Aorta (tissue), 5 donors: ENCODE results near the gene PPEF2. TPM values are rescaled to one million over a fixed set of nuclear protein-coding genes. Genes with fewer than 3 reads are reported as not detected.

Source experiments
- ATAC-seq: fragments of 200-7000 bp; cut with Tn5 transposase; one replicate; pipeline ENCODE4 v1.9.1; 2022; ENCODE audit warnings: moderate library complexity; ENCODE audit not compliant: low FRiP score
- DNase-seq, 2 donors: peaks; one replicate each; pipeline ENCODE4 v3.0.0-alpha.2; 2020
- H3K27ac ChIP-seq, 2 donors: one replicate each; pipeline ENCODE4 v1.5.1; 2013; ENCODE audit warnings: low read length in 2 of 2, mild to moderate bottlenecking in 2 of 2, moderate library complexity in 2 of 2, control low read depth in 1 of 2, inconsistent platforms in 1 of 2, low read depth in 1 of 2
- H3K27me3 ChIP-seq, 2 donors: one replicate each; pipeline ENCODE4 v1.6.1; 2013; ENCODE audit warnings: control low read depth in 1 of 2, low read length in 1 of 2, mild to moderate bottlenecking in 1 of 2, moderate library complexity in 1 of 2; ENCODE audit not compliant: insufficient read depth in 2 of 2, control insufficient read depth in 1 of 2
- H3K36me3 ChIP-seq, 2 donors: one replicate each; pipeline ENCODE4 v1.6.1; 2013; ENCODE audit warnings: control low read depth in 1 of 2, low read length in 1 of 2, mild to moderate bottlenecking in 1 of 2; ENCODE audit not compliant: insufficient read depth in 2 of 2, control insufficient read depth in 1 of 2
- H3K4me1 ChIP-seq, 2 donors: one replicate each; pipeline ENCODE4 v1.6.1; 2013; ENCODE audit warnings: low read length in 2 of 2, control low read depth in 1 of 2, mild to moderate bottlenecking in 1 of 2, moderate library complexity in 1 of 2; ENCODE audit not compliant: insufficient read depth in 2 of 2, control insufficient read depth in 1 of 2
- H3K4me3 ChIP-seq, 2 donors: one replicate each; pipeline ENCODE4 v1.5.1; 2013; ENCODE audit warnings: low read length in 2 of 2, control low read depth in 1 of 2, mild to moderate bottlenecking in 1 of 2
- H3K9me3 ChIP-seq: one replicate; pipeline ENCODE4 v1.6.1; 2013; ENCODE audit warnings: mild to moderate bottlenecking, low read length; ENCODE audit not compliant: control insufficient read depth
- WGBS, 2 donors: extraction: QIAGEN DNeasy Blood & Tissue Kit; methylation state at CpG; one replicate each; pipeline ENCODE4 v1.1.7; 2013; 5-methylcytosine and 5-hydroxymethylcytosine counted together
- intact Hi-C, 2 donors: fragments of 100-400 bp; cut with DNase I; formaldehyde crosslinking; loops; one replicate each; pipeline versions ENCODE4 v1.14.2 to v1.15.0; 2022
- polyA plus RNA-seq, 2 donors: library from polyadenylated mRNA; stranded (reverse); fragments of 200-250 nt; gene quantifications; one replicate each; pipeline ENCODE4 v1.2.3, GENCODE V29; 2013
- total RNA-seq, 2 donors: library from RNA; stranded (reverse); fragmentation: NEBNext Ultra II Directional; extraction: Animal tissue kit (Norgen Biotek cat#: 25700); gene quantifications; one replicate each; pipeline ENCODE4 v1.2.1, GENCODE V29; 2021
- donor health status: healthy with polysubstance abuse.
- donor health status: Bipolar disorder and iron deficiency.
- donor health status: DM: no; HTN: no; CAD: no.
- donor health status: DM: no; HTN: no; CAD: no.
- donor health status: DM: yes; HTN: yes; CAD: no.

The PPEF2 gene
- total and polyA plus RNA-seq, 4 donors: 0.15 to 0.36 (median 0.32) TPM; not detected in 1

DNA sequence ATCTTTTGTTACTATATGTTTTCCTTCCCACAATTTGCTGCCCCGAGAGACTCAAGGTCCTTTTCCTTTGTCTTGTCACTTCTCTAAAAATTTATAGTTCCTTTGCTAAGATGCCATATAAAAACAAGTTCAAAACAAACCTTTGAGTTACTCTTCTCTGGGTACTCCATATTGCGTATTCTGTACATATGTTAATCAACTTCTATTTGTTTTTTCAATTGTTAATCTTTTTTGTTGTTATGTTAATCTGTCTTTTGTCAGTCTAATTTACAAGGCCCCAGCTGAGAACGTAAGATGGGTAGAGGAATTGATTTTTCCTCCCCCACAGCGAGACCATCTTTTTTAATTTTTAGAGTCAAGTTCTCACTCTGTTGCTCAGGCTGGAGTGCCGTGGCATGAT lies 7.2 kb upstream of the PPEF2 start:
- Histone ChIP-seq H3K9me3 (no peaks in the 10 kb centered on the region), H3K36me3 (no peaks in the 10 kb centered on the region), H3K27me3 (no peaks in the 10 kb centered on the region), H3K27ac (no peak overlapping the region), H3K4me3 (no peak overlapping the region), H3K4me1 (no peaks in the 10 kb centered on the region)
- DNase-seq (no peak), ATAC-seq (no peak)
- 89 to 90% methylated on average over 5 of the region's 5 CpGs for WGBS, 2 donors
- intact Hi-C loops: no loop called here

DNA sequence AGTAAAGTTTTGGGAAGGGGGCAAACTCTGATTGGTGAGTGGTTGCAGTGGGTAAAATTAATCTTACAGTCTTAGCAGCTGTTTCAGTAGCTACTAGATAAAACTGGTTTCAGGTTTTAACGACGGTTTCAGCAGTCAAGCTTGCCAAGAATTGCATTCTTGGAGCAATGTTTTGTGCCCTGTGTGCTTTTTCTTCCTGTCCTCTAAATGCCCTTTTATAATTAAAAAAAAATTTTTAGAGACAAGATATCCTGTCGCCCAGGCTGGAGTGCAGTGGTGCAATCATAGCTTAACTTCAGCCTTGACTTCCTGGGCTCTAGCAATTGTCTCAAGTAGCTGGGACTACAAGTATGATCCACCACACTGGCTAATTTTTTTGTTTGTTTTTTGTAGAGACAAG lies 6.3 kb upstream of the PPEF2 start:
- no peaks in the 10 kb centered on the region for H3K36me3 ChIP-seq
- DNase-seq: no peak
- no peaks in the 10 kb centered on the region for H3K4me1 ChIP-seq
- no peak overlapping the region for H3K4me3 ChIP-seq
- WGBS, 2 donors: 3 to 5% methylated on average over 3 of the region's 3 CpGs
- no peaks in the 10 kb centered on the region for H3K27me3 ChIP-seq
- no peak for ATAC-seq
- intact Hi-C loops: no loop called here
- H3K9me3 ChIP-seq: no peaks in the 10 kb centered on the region
- H3K27ac ChIP-seq: no peak overlapping the region

DNA sequence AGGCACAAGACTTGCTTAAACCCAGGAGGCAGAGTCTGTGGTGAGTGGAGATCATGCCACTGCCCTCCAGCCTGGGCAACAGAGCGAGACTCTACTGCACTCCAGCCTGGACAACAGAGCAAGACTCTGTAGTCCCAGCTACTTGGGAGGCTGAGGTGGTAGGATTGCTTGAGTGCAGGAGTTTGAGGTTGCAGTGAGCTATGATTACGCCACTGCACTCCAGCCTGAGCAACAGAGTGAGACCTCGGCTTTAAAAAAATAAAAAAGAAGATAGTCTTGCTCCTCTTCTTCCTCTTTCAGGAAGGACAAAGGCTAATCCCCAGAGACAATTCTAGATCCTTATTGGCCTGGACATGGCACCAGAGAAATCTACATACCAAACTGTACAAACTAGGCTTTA lies 5.7 kb upstream of the PPEF2 start:
- Histone ChIP-seq H3K4me3 (no peak overlapping the region), H3K4me1 (no peaks in the 10 kb centered on the region), H3K9me3 (no peaks in the 10 kb centered on the region), H3K36me3 (no peaks in the 10 kb centered on the region), H3K27ac (no peak overlapping the region), H3K27me3 (no peaks in the 10 kb centered on the region)
- intact Hi-C loops: no loop called here
- ATAC-seq (no peak), DNase-seq (no peak)
- WGBS, 2 donors: 81 to 85% methylated on average over 3 of the region's 3 CpGs

DNA sequence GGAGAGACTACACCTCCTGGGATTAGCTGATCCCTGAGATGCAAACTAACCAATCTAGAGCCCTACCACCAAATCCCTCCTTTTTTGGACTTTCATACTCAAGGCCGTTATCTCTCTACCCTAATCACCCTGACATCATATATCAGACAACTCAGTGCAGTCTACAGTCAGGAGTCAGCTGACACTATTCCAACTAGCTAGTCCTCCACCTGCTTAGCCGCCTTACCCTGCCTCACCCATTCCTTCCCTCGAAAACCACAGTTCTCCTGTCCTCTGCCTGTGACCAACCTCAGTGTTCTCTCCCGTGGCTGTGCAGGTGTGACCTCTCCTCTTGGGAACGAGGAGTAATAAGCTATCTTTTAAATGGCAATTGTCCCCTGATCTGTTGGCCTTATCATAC lies 1.8 kb upstream of the PPEF2 start:
- 88 to 89% methylated on average over 5 of the region's 5 CpGs for WGBS, 2 donors
- ATAC-seq: no peak
- H3K4me3 ChIP-seq: no peak overlapping the region
- H3K4me1 ChIP-seq: peaks cover 0 to 2% of the 10 kb centered on the region in 2 donors
- no peaks in the 10 kb centered on the region for H3K36me3 ChIP-seq
- H3K27me3 ChIP-seq: no peaks in the 10 kb centered on the region
- intact Hi-C loops: no loop called here
- no peak for DNase-seq
- H3K9me3 ChIP-seq: no peaks in the 10 kb centered on the region
- H3K27ac ChIP-seq: no peak overlapping the region

DNA sequence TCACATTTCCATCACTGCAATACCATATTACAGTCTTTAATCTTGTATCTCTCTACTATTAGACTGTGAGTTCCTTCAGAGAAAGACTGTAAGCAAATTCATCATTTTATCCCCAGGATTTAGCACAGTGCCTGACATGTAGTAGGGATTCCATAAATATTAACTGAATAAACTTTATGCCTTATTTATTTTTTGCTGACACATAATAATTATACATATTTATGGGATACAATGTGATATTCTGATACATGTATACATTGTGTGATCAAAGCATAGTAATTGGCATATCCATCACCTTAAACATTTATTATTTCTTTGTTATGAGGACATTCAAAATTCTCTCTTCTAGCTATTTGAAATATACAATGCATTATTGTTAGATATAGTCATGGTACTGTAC lies 3.7 kb downstream of the PPEF2 start:
- DNase-seq: no peak
- Histone ChIP-seq H3K27ac (no peak overlapping the region), H3K27me3 (no peaks in the 10 kb centered on the region), H3K4me1 (peaks cover 0 to 2% of the 10 kb centered on the region in 2 donors), H3K36me3 (no peaks in the 10 kb centered on the region), H3K9me3 (no peaks in the 10 kb centered on the region), H3K4me3 (no peak overlapping the region)
- intact Hi-C loops: loop anchor here in 1 of 2 donors (10.0 kb wide), 1 partner anchor 46 kb away; the partner anchor contains the start of gene NAAA
- no peak for ATAC-seq

DNA sequence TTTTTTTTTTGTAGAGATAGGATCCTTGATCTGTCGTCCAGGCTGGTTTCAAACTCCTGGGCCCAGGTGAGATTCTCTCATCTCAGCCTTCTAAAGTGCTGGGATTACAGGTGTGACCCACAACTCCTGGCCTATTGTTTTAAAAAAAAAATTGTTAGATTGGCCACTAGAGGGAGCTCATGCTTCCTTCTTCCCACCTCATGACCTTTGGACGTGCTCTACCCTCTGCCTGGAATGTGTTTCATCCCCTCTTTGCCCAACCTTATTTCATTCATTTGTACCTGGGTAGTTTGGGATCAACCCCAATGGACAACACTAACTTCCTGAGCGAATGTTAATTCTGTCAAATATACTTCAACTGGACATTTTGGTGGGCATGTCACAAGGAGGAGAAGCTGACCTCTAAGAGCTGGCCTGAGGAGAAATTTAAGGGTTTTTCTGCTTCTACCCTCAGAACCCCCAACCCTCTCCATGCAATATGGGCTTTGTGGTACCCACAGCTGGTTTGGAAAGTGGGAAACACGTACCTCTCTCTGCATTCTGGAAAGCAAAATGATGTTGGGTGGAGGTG lies 6.4 kb downstream of the PPEF2 start:
- WGBS, 2 donors: 48 to 53% methylated on average over 4 of the region's 4 CpGs
- intact Hi-C loops: loop anchor here in 1 of 2 donors (10.0 kb wide), 1 partner anchor 49 kb away; the partner anchor contains the start of gene NAAA
- H3K4me1 ChIP-seq: no peaks in the 10 kb centered on the region
- H3K36me3 ChIP-seq: no peaks in the 10 kb centered on the region
- no peak for ATAC-seq
- DNase-seq: no peak
- no peak overlapping the region for H3K4me3 ChIP-seq
- H3K9me3 ChIP-seq: no peaks in the 10 kb centered on the region
- no peak overlapping the region for H3K27ac ChIP-seq
- no peaks in the 10 kb centered on the region for H3K27me3 ChIP-seq

DNA sequence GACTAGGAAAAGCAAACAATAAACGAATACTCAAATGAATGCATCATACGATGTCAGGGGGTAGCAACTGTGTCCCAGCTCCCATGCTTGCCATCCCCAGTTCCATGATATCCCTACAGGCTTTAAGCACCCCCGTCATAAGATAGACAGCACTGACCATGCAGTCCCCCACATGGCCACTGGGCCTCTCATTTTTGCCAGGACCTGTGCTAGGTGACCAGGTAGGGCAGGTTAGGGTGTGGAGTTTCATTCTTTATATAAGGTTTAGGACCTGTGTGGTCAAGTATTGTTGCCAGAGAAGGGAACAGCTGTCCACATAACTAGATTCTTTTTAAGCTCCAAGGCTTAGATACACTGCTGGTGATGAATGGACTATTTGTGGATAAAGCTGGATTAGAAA lies 9.7 kb downstream of the PPEF2 start:
- Histone ChIP-seq H3K9me3 (no peaks in the 10 kb centered on the region), H3K27ac (no peak overlapping the region), H3K4me3 (no peak overlapping the region), H3K4me1 (no peaks in the 10 kb centered on the region), H3K36me3 (no peaks in the 10 kb centered on the region), H3K27me3 (no peaks in the 10 kb centered on the region)
- 78% methylated on average over 3 of the region's 3 CpGs for WGBS, 2 donors
- intact Hi-C loops: loop anchor here in 1 of 2 donors (10.0 kb wide), 1 partner anchor 52 kb away; the partner anchor contains the start of gene NAAA
- DNase-seq (no peak), ATAC-seq (no peak)

DNA sequence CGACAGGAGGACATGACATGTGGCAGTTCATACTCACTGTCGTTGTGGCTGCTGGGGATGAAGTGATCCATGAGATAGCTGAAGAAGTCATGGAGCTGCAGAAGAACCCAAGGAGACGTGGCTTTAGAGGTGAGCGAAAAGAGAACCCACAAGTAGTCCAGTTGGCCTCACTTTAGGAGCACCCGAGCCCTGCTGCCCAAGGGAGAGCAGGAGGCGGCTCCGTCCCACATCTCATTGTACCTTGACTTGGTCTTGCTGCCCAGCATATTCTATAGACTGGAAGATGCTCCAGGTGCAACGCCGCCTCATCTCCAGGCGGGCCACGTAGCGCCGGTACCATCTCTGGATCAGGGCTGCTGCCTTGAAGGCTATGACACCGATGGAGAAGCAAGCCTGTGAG lies 10.6 kb downstream of the PPEF2 start:
- no peaks in the 10 kb centered on the region for H3K27me3 ChIP-seq
- no peaks in the 10 kb centered on the region for H3K4me1 ChIP-seq
- no peaks in the 10 kb centered on the region for H3K9me3 ChIP-seq
- no peak for ATAC-seq
- 91 to 95% methylated on average over 14 of the region's 14 CpGs for WGBS, 2 donors
- no peak overlapping the region for H3K4me3 ChIP-seq
- DNase-seq: no peak
- intact Hi-C loops: loop anchor here in 1 of 2 donors (10.0 kb wide), 1 partner anchor 53 kb away; the partner anchor contains the start of gene NAAA
- H3K27ac ChIP-seq: no peak overlapping the region
- no peaks in the 10 kb centered on the region for H3K36me3 ChIP-seq

DNA sequence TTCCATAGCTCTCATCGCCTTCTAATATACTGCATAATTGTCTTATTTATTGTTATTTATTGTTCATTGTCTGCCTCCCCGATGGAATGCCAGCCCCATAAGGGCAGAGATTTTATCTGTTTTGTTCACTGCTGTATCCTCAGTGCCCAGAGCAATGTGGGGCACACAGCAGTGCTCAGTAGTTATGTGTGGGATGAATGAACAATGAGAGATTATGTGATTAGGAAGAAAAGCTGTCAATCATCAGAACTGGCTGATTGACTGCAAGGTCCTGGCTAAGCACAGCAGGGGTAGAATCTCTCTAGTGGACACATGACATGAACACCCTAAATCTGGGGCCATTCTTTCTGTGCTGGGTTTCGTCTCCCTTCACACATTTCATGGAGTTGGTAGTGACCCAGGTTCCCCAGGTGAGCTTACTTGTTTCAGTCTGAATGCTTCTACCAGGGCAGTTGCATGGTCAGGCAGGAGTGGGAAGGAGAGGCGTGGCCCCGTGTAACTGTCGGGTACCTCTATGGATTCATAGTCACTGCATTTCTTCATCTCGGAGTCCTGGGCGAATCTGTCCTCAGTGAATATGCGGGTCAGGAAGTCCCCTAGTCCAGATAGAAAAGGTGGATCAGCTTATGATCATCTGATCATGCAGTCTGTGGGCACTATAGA lies 12.6 kb downstream of the PPEF2 start:
- Histone ChIP-seq H3K36me3 (no peaks in the 10 kb centered on the region), H3K4me3 (no peak overlapping the region), H3K27me3 (no peaks in the 10 kb centered on the region), H3K9me3 (no peaks in the 10 kb centered on the region), H3K4me1 (no peaks in the 10 kb centered on the region), H3K27ac (no peak overlapping the region)
- ATAC-seq (no peak), DNase-seq (no peak)
- WGBS, 2 donors: 90 to 91% methylated on average over 9 of the region's 9 CpGs
- intact Hi-C loops: loop anchor here in 1 of 2 donors (10.0 kb wide), 1 partner anchor 55 kb away; the partner anchor contains the start of gene NAAA
